Adrenal gland (tissue), 5 donors: Measurements from ENCODE around the gene SLC25A43.
"Not testable (repeated sequence)": the region's sequence is repeated elsewhere in the genome, so short reads cannot be mapped to it uniquely, and the experiment has no call there.

Experiments used
- POLR2A ChIP-seq, 2 donors: fragments of 450-650 bp; IDR thresholded peaks; one replicate each; pipeline ENCODE4 v1.6.1; 2017; ENCODE audit warnings: antibody characterized with exemption in 2 of 2, mild to moderate bottlenecking in 2 of 2, moderate library complexity in 1 of 2
- TF ChIP-seq, protein P1 (sequence below), 6 experiments: fragments of 450-650 bp in 4 of 6; fragments of 200-600 bp in 2 of 6; sonication (generic) in 1 of 6; IDR thresholded peaks; 1 replicate in 5 of 6; 2 replicates in 1 of 6; pipeline versions ENCODE4 v1.5.1 to v1.8.0; 2016 to 2021; ENCODE audit warnings: antibody characterized with exemption in 6 of 6, mild to moderate bottlenecking in 2 of 6, moderate library complexity in 1 of 6
- donor health status: DM: no; HTN: no; CAD: no.

DNA sequence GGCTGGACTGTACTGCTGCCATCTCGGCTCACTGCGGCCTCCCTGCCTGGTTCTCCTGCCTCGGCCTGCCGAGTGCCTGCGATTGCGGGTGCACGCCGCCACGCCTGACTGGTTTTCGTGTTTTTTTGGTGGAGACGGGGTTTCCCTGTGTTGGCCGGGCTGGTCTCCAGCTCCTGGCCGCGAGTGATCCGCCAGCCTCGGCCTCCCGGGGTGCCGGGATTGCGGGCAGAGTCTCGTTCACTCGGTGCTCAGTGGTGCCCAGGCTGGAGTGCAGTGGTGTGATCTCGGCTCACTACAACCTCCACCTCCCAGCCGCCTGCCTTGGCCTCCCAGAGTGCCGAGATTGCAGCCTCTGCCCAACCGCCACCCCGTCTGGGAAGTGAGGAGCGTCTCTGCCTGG, 37.7 kb upstream of the SLC25A43 start:
- TF ChIP-seq, protein P1, sequence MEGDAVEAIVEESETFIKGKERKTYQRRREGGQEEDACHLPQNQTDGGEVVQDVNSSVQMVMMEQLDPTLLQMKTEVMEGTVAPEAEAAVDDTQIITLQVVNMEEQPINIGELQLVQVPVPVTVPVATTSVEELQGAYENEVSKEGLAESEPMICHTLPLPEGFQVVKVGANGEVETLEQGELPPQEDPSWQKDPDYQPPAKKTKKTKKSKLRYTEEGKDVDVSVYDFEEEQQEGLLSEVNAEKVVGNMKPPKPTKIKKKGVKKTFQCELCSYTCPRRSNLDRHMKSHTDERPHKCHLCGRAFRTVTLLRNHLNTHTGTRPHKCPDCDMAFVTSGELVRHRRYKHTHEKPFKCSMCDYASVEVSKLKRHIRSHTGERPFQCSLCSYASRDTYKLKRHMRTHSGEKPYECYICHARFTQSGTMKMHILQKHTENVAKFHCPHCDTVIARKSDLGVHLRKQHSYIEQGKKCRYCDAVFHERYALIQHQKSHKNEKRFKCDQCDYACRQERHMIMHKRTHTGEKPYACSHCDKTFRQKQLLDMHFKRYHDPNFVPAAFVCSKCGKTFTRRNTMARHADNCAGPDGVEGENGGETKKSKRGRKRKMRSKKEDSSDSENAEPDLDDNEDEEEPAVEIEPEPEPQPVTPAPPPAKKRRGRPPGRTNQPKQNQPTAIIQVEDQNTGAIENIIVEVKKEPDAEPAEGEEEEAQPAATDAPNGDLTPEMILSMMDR (IDR thresholded peaks at IDR 0.05) = not testable (repeated sequence)
- TF ChIP-seq POLR2A (IDR thresholded peaks at IDR 0.05) = not testable (repeated sequence)
